Tibial artery (tissue), 4 donors: ENCODE measurements around the gene TRAPPC14.
"Not testable (repeated sequence)": the region's sequence is repeated elsewhere in the genome, so short reads cannot be mapped to it uniquely, and the experiment has no call there.

Experiments
- DNase-seq, 2 donors: peaks; one replicate each; pipeline ENCODE4 v3.0.0-alpha.2; 2019
- H3K27ac ChIP-seq, 2 donors: fragments of 200-600 bp; sonication (generic) in 1 of 2; 1 replicate in 1 of 2; 2 replicates in 1 of 2; pipeline ENCODE4 v1.5.1; 2018 to 2019; ENCODE audit warnings: mild to moderate bottlenecking in 1 of 2
- H3K27me3 ChIP-seq, 2 donors: fragments of 200-600 bp; sonication (generic) in 1 of 2; one replicate each; pipeline versions ENCODE4 v1.5.1 to v1.6.0; 2016 to 2019
- H3K36me3 ChIP-seq, 3 donors: fragments of 200-600 bp; sonication (generic) in 2 of 3; one replicate each; pipeline ENCODE4 v1.5.1; 2016 to 2019; ENCODE audit warnings: mild to moderate bottlenecking in 2 of 3
- H3K4me1 ChIP-seq, 4 donors: fragments of 200-600 bp; sonication (generic) in 2 of 4; 1 replicate in 3 of 4; 2 replicates in 1 of 4; pipeline ENCODE4 v1.5.1; 2016 to 2019
- H3K4me3 ChIP-seq, 2 donors: fragments of 200-600 bp; sonication (generic) in 1 of 2; 1 replicate in 1 of 2; 2 replicates in 1 of 2; pipeline ENCODE4 v1.5.1; 2018 to 2019; ENCODE audit warnings: mild to moderate bottlenecking in 2 of 2
- H3K9me3 ChIP-seq, 3 donors: fragments of 200-600 bp; sonication (generic) in 1 of 3; one replicate each; pipeline ENCODE4 v1.5.1; 2016 to 2019
- CTCF ChIP-seq, 2 experiments: fragments of 200-600 bp in 1 of 2; fragments of 450-650 bp in 1 of 2; IDR thresholded peaks; one replicate each; pipeline ENCODE4 v1.5.1; 2017 to 2019; ENCODE audit warnings: antibody characterized with exemption in 2 of 2, mild to moderate bottlenecking in 1 of 2, moderate library complexity in 1 of 2
- intact Hi-C: fragments of 100-400 bp; cut with DNase I; formaldehyde crosslinking; loops from one replicate; pipeline ENCODE4 v1.15.0; 2023; ENCODE audit warnings: low total_unique reads

The TRAPPC14 gene

GRCh38 chr7:100137851-100138760 lies 20.4 kb downstream of the TRAPPC14 start:
- no peaks in the 10 kb centered on the region for H3K36me3 ChIP-seq
- TF ChIP-seq CTCF (IDR thresholded peaks at IDR 0.05), result no peak
- no peak for DNase-seq
- H3K9me3 ChIP-seq, result no peaks in the 10 kb centered on the region
- no peak overlapping the region for H3K27ac ChIP-seq
- intact Hi-C loops, result loop anchor here (5.0 kb wide), 1 partner anchor 79 kb away; the partner anchor contains the start of gene PVRIG
- H3K27me3 ChIP-seq, result peaks cover 0 to 8% of the 10 kb centered on the region in 2 donors
- no peak overlapping the region for H3K4me3 ChIP-seq
- no peaks in the 10 kb centered on the region for H3K4me1 ChIP-seq

GRCh38 chr7:100132697-100133151 lies 25.8 kb downstream of the TRAPPC14 start:
- Histone ChIP-seq H3K27ac (no peak overlapping the region), H3K4me3 (no peak overlapping the region), H3K27me3 (peaks cover 0 to 5% of the 10 kb centered on the region in 2 donors), H3K9me3 (no peaks in the 10 kb centered on the region), H3K36me3 (no peaks in the 10 kb centered on the region), H3K4me1 (peaks cover 0 to 18% (median 8%) of the 10 kb centered on the region in 4 donors)
- intact Hi-C loops, result no loop called here
- DNase-seq, result no peak
- peak; percentile 67 to 70 for TF ChIP-seq CTCF (IDR thresholded peaks at IDR 0.05)

GRCh38 chr7:100132126-100132525 lies 26.4 kb downstream of the TRAPPC14 start:
- H3K36me3 ChIP-seq, result no peaks in the 10 kb centered on the region
- H3K4me1 ChIP-seq, result peaks cover 0 to 19% (median 9%) of the 10 kb centered on the region in 4 donors
- H3K9me3 ChIP-seq, result no peaks in the 10 kb centered on the region
- intact Hi-C loops, result no loop called here
- H3K27ac ChIP-seq, result no peak overlapping the region
- H3K4me3 ChIP-seq, result no peak overlapping the region
- DNase-seq, result no peak
- no peak for TF ChIP-seq CTCF (IDR thresholded peaks at IDR 0.05)
- H3K27me3 ChIP-seq, result peaks cover 0 to 5% of the 10 kb centered on the region in 2 donors

GRCh38 chr7:100130608-100131453 lies 27.7 kb downstream of the TRAPPC14 start:
- DNase-seq, result peak; percentile 72 to 86
- Histone ChIP-seq H3K4me3 (peak overlapping the region in 1 of 2 donors; percentile 19), H3K9me3 (no peaks in the 10 kb centered on the region), H3K27me3 (no peaks in the 10 kb centered on the region), H3K27ac (no peak overlapping the region), H3K36me3 (no peaks in the 10 kb centered on the region), H3K4me1 (peaks cover 0 to 26% (median 12%) of the 10 kb centered on the region in 4 donors)
- intact Hi-C loops, result no loop called here
- TF ChIP-seq CTCF (IDR thresholded peaks at IDR 0.05), result peak; percentile 80 to 89

GRCh38 chr7:100130220-100130607 lies 28.3 kb downstream of the TRAPPC14 start:
- DNase-seq, H3K4me3 ChIP-seq, H3K27me3 ChIP-seq, H3K27ac ChIP-seq, H3K9me3 ChIP-seq, H3K36me3 ChIP-seq, intact Hi-C loops: not testable (repeated sequence)
- peaks cover 0 to 31% (median 15%) of the 10 kb centered on the region in 4 donors for H3K4me1 ChIP-seq
